ENCODE measurements around the gene C4orf36. TPM values are rescaled to one million over a fixed set of nuclear protein-coding genes. Genes with fewer than 3 reads are reported as not detected.

The C4orf36 gene
- total and polyA plus RNA-seq, 2 of the 8 experiments (the other 6 are each of a cell fraction or from before 2014, with no cell fraction given): 1.2 to 1.5 TPM

DNA sequence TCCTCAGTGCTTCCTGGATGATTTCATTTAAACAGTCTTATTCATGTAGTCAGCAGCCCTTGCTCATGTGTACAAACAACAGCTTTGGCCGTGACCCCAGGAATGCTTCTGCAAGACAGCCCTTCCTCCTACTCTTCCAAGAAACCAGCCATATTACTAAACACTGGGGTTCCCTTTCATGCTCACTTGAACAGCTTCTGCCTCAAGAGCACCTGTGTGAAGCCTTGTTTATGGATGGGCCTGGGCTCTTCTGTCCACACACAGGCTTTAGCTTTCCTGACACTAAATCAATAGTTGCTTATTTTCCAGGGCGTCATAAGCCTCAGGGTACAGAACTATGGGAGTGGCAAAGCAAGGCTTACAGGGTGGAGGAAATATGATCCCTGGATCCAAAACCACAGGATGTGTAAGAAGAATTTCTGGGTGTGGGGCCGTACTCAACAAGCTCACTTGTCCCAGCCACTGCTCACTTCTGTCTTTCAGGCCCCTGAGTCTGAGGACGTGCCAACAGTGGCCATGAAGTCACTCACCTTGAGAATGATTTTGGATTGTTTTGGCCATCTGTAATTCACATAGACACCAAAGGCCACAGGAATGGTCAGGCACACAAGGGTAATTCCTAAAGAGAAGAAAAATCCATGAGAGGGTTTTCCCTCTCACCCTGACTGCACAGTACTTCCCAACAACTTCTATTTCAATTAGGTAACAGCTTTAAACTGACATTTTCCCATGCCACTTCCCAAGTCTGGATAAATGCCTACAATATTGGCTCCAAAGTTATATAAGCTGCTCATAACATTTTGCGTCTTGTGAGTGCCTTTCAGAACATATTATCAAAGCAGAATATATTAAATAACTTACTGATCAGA, 60.7 kb downstream of the C4orf36 start:
- no peak overlapping the region for H3K4me3 ChIP-seq (ENCODE audit: extremely low read depth in 1 of 4, insufficient read depth in 2 of 4, low read depth in 3 of 4, low read length in 4 of 4)
- H3K9ac ChIP-seq (replicated peaks in 1 of 4; ENCODE audit: extremely low read depth in 1 of 4, low read depth in 3 of 4, low read length in 3 of 4): no peak overlapping the region
- FAIRE-seq (no peak), DNase-seq (ENCODE audit: low read depth in 1 of 2, low spot score in 2 of 2) (no peak)
- WGBS, 2 experiments (ENCODE audit: extremely low coverage in 1 of 2, insufficient coverage in 1 of 2, insufficient read length in 1 of 2, insufficient replicate concordance in 2 of 2, low coverage in 1 of 2, low lambda C conversion rate in 2 of 2, missing lambda C conversion rate in 1 of 2): 95% methylated on average over 5 of the region's 5 CpGs; no CpG with 5 or more reads in 1 of the 2 experiments
- no peaks in the 10 kb centered on the region for H4K20me1 ChIP-seq (replicated peaks in 1 of 2; ENCODE audit: control insufficient read depth in 1 of 2, insufficient read depth in 2 of 2, low read length in 2 of 2)
- H3K56ac ChIP-seq (replicated peaks; ENCODE audit: insufficient read length, low read depth, low read length): no peak overlapping the region
- H3K9me3 ChIP-seq (ENCODE audit: insufficient read depth in 2 of 2, low read depth in 1 of 2, low read length in 1 of 2): no peaks in the 10 kb centered on the region
- H2BK5ac ChIP-seq (ENCODE audit: low read depth, low read length): no peak overlapping the region
- POLR2A ChIA-PET (ENCODE audit: partially characterized antibody): interaction anchor here (1.3 kb wide), 1 partner anchor 15 kb away, joined by 4 read pairs; no protein-coding TSS in a partner anchor
- H2BK12ac ChIP-seq (ENCODE audit: low read depth, low read length): no peak overlapping the region
- peaks cover 0 to 2% (median 0%) of the 10 kb centered on the region in 4 experiments; a peak in 1 of 7 replicates for H3K4me1 ChIP-seq (replicated peaks in 1 of 4; ENCODE audit: control insufficient read depth in 3 of 4, insufficient read depth in 4 of 4, low read length in 3 of 4)
- no peak overlapping the region for H3K4ac ChIP-seq (replicated peaks; ENCODE audit: insufficient read length, low read depth, low read length)
- H2AFZ ChIP-seq (ENCODE audit: low read length): no peak overlapping the region
- H3K27ac ChIP-seq (ENCODE audit: low read depth, low read length): no peak overlapping the region
- H3K23me2 ChIP-seq (ENCODE audit: low read depth, low read length): no peaks in the 10 kb centered on the region
- no peak overlapping the region for H4K5ac ChIP-seq (ENCODE audit: insufficient read length, low read depth, low read length)
- H4K91ac ChIP-seq (replicated peaks; ENCODE audit: insufficient read length, low read length): no peak overlapping the region
- H2BK15ac ChIP-seq (ENCODE audit: low read length): no peak overlapping the region
- no peak overlapping the region for H2AK5ac ChIP-seq (ENCODE audit: low read depth, low read length)
- H3K79me2 ChIP-seq (ENCODE audit: control insufficient read depth in 1 of 2, insufficient read depth in 2 of 2, low read length in 2 of 2): no peaks in the 10 kb centered on the region
- no peak overlapping the region for H2BK20ac ChIP-seq (ENCODE audit: low read length)
- H3K18ac ChIP-seq (ENCODE audit: extremely low read depth, low read length): no peak overlapping the region
- H4K8ac ChIP-seq (ENCODE audit: extremely low read depth, insufficient read depth, low read length): no peak overlapping the region
- no peak overlapping the region for H3K4me2 ChIP-seq (ENCODE audit: insufficient read depth in 1 of 2, low read depth in 2 of 2, low read length in 2 of 2)
- no peaks in the 10 kb centered on the region for H3K27me3 ChIP-seq (replicated peaks in 1 of 4; ENCODE audit: control insufficient read depth in 3 of 4, extremely low read depth in 1 of 4, insufficient read depth in 3 of 4, low read length in 3 of 4)
- CTCF ChIA-PET (ENCODE audit: partially characterized antibody): interaction anchor here (0.7 to 1.1 kb wide), 3 partner anchors 11 to 336 kb away, joined by 3 to 4 read pairs (median 3); no protein-coding TSS in a partner anchor
- no peak overlapping the region for H3K14ac ChIP-seq (ENCODE audit: insufficient read length)
- H3K79me1 ChIP-seq (ENCODE audit: low read depth, low read length): no peaks in the 10 kb centered on the region
- H2BK120ac ChIP-seq (replicated peaks; ENCODE audit: low read depth, low read length): no peak overlapping the region
- H3K36me3 ChIP-seq (ENCODE audit: control insufficient read depth in 2 of 4, insufficient read depth in 4 of 4, low read length in 3 of 4): no peaks in the 10 kb centered on the region
- no peak overlapping the region for H3K23ac ChIP-seq (ENCODE audit: insufficient read length)
- TF ChIP-seq POLR2A (IDR thresholded peaks at IDR 0.05; ENCODE audit: control extremely low read depth in 1 of 2, low read depth in 2 of 2, low read length in 2 of 2) (no peak), SP1 (IDR thresholded peaks at IDR 0.05; ENCODE audit: low read depth, low read length) (no peak), BCL11A (IDR thresholded peaks at IDR 0.05; ENCODE audit: low read depth in 2 of 2, low read length in 2 of 2) (no peak), SIRT6 (IDR thresholded peaks at IDR 0.05; ENCODE audit: low read length) (no peak), JUND (IDR thresholded peaks at IDR 0.05; ENCODE audit: low read length) (no peak), ASH2L (IDR thresholded peaks at IDR 0.05; ENCODE audit: low read length) (no peak), EP300 (IDR thresholded peaks at IDR 0.05; ENCODE audit: borderline replicate concordance in 1 of 2, low read depth in 2 of 2, low read length in 2 of 2) (no peak)
- TF ChIP-seq, protein P1, sequence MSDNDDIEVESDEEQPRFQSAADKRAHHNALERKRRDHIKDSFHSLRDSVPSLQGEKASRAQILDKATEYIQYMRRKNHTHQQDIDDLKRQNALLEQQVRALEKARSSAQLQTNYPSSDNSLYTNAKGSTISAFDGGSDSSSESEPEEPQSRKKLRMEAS (IDR thresholded peaks at IDR 0.05): no peak
- TF ChIP-seq, protein P2, sequence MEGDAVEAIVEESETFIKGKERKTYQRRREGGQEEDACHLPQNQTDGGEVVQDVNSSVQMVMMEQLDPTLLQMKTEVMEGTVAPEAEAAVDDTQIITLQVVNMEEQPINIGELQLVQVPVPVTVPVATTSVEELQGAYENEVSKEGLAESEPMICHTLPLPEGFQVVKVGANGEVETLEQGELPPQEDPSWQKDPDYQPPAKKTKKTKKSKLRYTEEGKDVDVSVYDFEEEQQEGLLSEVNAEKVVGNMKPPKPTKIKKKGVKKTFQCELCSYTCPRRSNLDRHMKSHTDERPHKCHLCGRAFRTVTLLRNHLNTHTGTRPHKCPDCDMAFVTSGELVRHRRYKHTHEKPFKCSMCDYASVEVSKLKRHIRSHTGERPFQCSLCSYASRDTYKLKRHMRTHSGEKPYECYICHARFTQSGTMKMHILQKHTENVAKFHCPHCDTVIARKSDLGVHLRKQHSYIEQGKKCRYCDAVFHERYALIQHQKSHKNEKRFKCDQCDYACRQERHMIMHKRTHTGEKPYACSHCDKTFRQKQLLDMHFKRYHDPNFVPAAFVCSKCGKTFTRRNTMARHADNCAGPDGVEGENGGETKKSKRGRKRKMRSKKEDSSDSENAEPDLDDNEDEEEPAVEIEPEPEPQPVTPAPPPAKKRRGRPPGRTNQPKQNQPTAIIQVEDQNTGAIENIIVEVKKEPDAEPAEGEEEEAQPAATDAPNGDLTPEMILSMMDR (IDR thresholded peaks at IDR 0.05; ENCODE audit: control extremely low read depth in 1 of 3, insufficient read depth in 1 of 3, low read depth in 1 of 3, low read length in 3 of 3): no peak

Data from H1 (cell line).